H9 (cell line): Measurements from ENCODE around the gene TGIF1. TPM values are rescaled to one million over a fixed set of nuclear protein-coding genes. Genes with fewer than 3 reads are reported as not detected.

Experiments
- DNase-seq: peaks from one replicate; pipeline ENCODE4 v3.0.0-alpha.2; 2017
- H2AFZ ChIP-seq: one replicate; pipeline ENCODE4 v1.6.1; 2013; ENCODE audit warnings: mild to moderate bottlenecking, low read length, control low read depth, moderate library complexity
- H2AK5ac ChIP-seq: 2 replicates; pipeline ENCODE4 v1.6.1; 2013; ENCODE audit warnings: low read length, control low read depth, mixed read lengths; ENCODE audit not compliant: insufficient read length
- H2BK120ac ChIP-seq: one replicate; pipeline ENCODE4 v1.6.1; 2013; ENCODE audit warnings: low read depth, mild to moderate bottlenecking, low read length, control low read depth, inconsistent platforms; ENCODE audit not compliant: poor library complexity, severe bottlenecking
- H2BK12ac ChIP-seq: 2 replicates; pipeline ENCODE4 v1.6.1; 2013; ENCODE audit warnings: low read length, control low read depth, mixed read lengths, low read depth; ENCODE audit not compliant: insufficient read length
- H2BK15ac ChIP-seq: 2 replicates; pipeline ENCODE4 v1.6.1; 2013; ENCODE audit warnings: low read depth, low read length, control low read depth
- H2BK20ac ChIP-seq: one replicate; pipeline ENCODE4 v1.6.1; 2013; ENCODE audit warnings: low read depth, mild to moderate bottlenecking, low read length, control low read depth, inconsistent platforms; ENCODE audit not compliant: poor library complexity, severe bottlenecking
- H2BK5ac ChIP-seq: 2 replicates; pipeline ENCODE4 v1.6.1; 2013; ENCODE audit warnings: low read length, control low read depth, mixed read lengths; ENCODE audit not compliant: insufficient read length
- H3K14ac ChIP-seq: 2 replicates; pipeline ENCODE4 v1.6.1; 2013; ENCODE audit warnings: low read length, control low read depth; ENCODE audit not compliant: insufficient read depth
- H3K18ac ChIP-seq: 2 replicates; pipeline ENCODE4 v1.6.1; 2013; ENCODE audit warnings: low read depth, mild to moderate bottlenecking, mixed read lengths, low read length, control low read depth; ENCODE audit not compliant: insufficient read length
- H3K23ac ChIP-seq: 2 replicates; pipeline ENCODE4 v1.6.1; 2013; ENCODE audit warnings: low read length, control low read depth, mixed read lengths, low read depth; ENCODE audit not compliant: insufficient read length
- H3K23me2 ChIP-seq: 2 replicates; pipeline ENCODE4 v1.6.1; 2013; ENCODE audit warnings: low read depth, mild to moderate bottlenecking, mixed read lengths, low read length, control low read depth; ENCODE audit not compliant: insufficient read length, poor library complexity, severe bottlenecking
- H3K27ac ChIP-seq: 2 replicates; pipeline ENCODE4 v1.5.1; 2013; ENCODE audit warnings: low read length, control low read depth, mixed read lengths, low read depth; ENCODE audit not compliant: insufficient read length
- H3K27me3 ChIP-seq: 2 replicates; pipeline ENCODE4 v1.6.1; 2013; ENCODE audit warnings: low read length, control low read depth, inconsistent platforms; ENCODE audit not compliant: insufficient read depth
- H3K4ac ChIP-seq: 2 replicates; pipeline ENCODE4 v1.6.1; 2013; ENCODE audit warnings: low read depth, mild to moderate bottlenecking, control low read depth, inconsistent platforms, low read length, moderate library complexity
- H3K4me1 ChIP-seq: 2 replicates; pipeline ENCODE4 v1.6.1; 2013; ENCODE audit warnings: low read length, control low read depth, inconsistent platforms; ENCODE audit not compliant: insufficient read depth
- H3K4me2 ChIP-seq: 2 replicates; pipeline ENCODE4 v1.6.1; 2013; ENCODE audit warnings: low read length, control low read depth, mixed read lengths; ENCODE audit not compliant: insufficient read length, insufficient read depth
- H3K56ac ChIP-seq: 2 replicates; pipeline ENCODE4 v1.6.1; 2013; ENCODE audit warnings: low read depth, mild to moderate bottlenecking, mixed read lengths, low read length, control low read depth; ENCODE audit not compliant: insufficient read length
- H3K79me1 ChIP-seq: 2 replicates; pipeline ENCODE4 v1.6.1; 2013; ENCODE audit warnings: low read depth, mild to moderate bottlenecking, moderate library complexity, low read length, control low read depth, inconsistent platforms; ENCODE audit not compliant: insufficient read depth, poor library complexity, severe bottlenecking
- H3K79me2 ChIP-seq: 2 replicates; pipeline ENCODE4 v1.6.1; 2013; ENCODE audit warnings: low read length, control low read depth, inconsistent platforms; ENCODE audit not compliant: insufficient read depth
- H3K9ac ChIP-seq: 2 replicates; pipeline ENCODE4 v1.6.1; 2013; ENCODE audit warnings: low read length, control low read depth, mixed read lengths; ENCODE audit not compliant: insufficient read length; ENCODE audit errors: extremely low read depth
- H3K9me3 ChIP-seq: one replicate; pipeline ENCODE4 v1.6.1; 2013; ENCODE audit warnings: low read depth, low read length, inconsistent platforms; ENCODE audit not compliant: control insufficient read depth
- H3T11ph ChIP-seq: one replicate; pipeline ENCODE4 v1.6.1; 2013; ENCODE audit warnings: mild to moderate bottlenecking, low read length, control low read depth, inconsistent platforms
- H4K20me1 ChIP-seq: one replicate; pipeline ENCODE4 v1.6.1; 2013; ENCODE audit not compliant: control insufficient read depth, insufficient read length, insufficient read depth
- H4K5ac ChIP-seq: 2 replicates; pipeline ENCODE4 v1.6.1; 2013; ENCODE audit warnings: low read depth, mild to moderate bottlenecking, mixed read lengths, low read length, control low read depth; ENCODE audit not compliant: insufficient read length
- H4K8ac ChIP-seq: replicated peaks from 2 replicates; pipeline ENCODE4 v1.6.1; 2013; ENCODE audit warnings: low read length, control low read depth, mixed read lengths, low read depth; ENCODE audit not compliant: insufficient read length
- H4K91ac ChIP-seq: 2 replicates; pipeline ENCODE4 v1.6.1; 2013; ENCODE audit warnings: low read depth, mild to moderate bottlenecking, moderate library complexity, mixed read lengths, low read length, control low read depth; ENCODE audit not compliant: insufficient read length
- H3K27ac Mint-ChIP-seq, 3 experiments: 2 replicates in 2 of 3; 3 replicates in 1 of 3; pipeline ENCODE4 v1.8.0; 2020 to 2021; ENCODE audit warnings: mixed read lengths in 3 of 3, mild to moderate bottlenecking in 1 of 3, moderate library complexity in 1 of 3
- H3K27me3 Mint-ChIP-seq: 2 replicates; pipeline ENCODE4 v1.8.0; 2021; ENCODE audit warnings: low read depth, mild to moderate bottlenecking, moderate library complexity, mixed read lengths
- H3K36me3 Mint-ChIP-seq, 3 experiments: 2 replicates in 2 of 3; 3 replicates in 1 of 3; pipeline ENCODE4 v1.8.0; 2020 to 2021; ENCODE audit warnings: low read depth in 3 of 3, mixed read lengths in 3 of 3; ENCODE audit not compliant: insufficient read depth in 1 of 3
- H3K4me1 Mint-ChIP-seq, 2 experiments: 2 replicates each; pipeline ENCODE4 v1.8.0; 2020; ENCODE audit warnings: mixed read lengths in 2 of 2
- H3K4me3 Mint-ChIP-seq, 2 experiments: 2 replicates in 1 of 2; 3 replicates in 1 of 2; pipeline ENCODE4 v1.8.0; 2020 to 2021; ENCODE audit warnings: mild to moderate bottlenecking in 2 of 2, mixed read lengths in 2 of 2, moderate library complexity in 1 of 2
- H3K9me3 Mint-ChIP-seq, 2 experiments: 2 replicates in 1 of 2; 3 replicates in 1 of 2; pipeline ENCODE4 v1.8.0; 2020; ENCODE audit warnings: mild to moderate bottlenecking in 2 of 2, mixed read lengths in 2 of 2, moderate library complexity in 1 of 2
- CTCF ChIP-seq: fragments of 200-600 bp; sonication (generic); conservative IDR thresholded peaks from 3 replicates; pipeline ENCODE4 v1.8.0; 2021; ENCODE audit warnings: antibody characterized with exemption, mild to moderate bottlenecking
- WGBS: extraction: QIAGEN DNeasy Blood & Tissue Kit; methylation state at CpG from one replicate; pipeline ENCODE4 v1.1.7; 2013; ENCODE audit warnings: missing lambda C conversion rate, low lambda C conversion rate, mixed read lengths; ENCODE audit not compliant: insufficient read length; ENCODE audit errors: extremely low coverage; 5-methylcytosine and 5-hydroxymethylcytosine counted together
- total RNA-seq: library from RNA; stranded (reverse); gene quantifications from 2 replicates; pipeline ENCODE4 v1.2.1, GENCODE V29; 2021

TGIF1 gene
- total RNA-seq, 1 experiment from 2014 or later: 261 TPM

GRCh38 chr18:3411327-3411726, 38.6 kb upstream of the TGIF1 start:
- Histone ChIP-seq H2BK20ac (no peak overlapping the region), H3K56ac (no peak overlapping the region), H3K4me1 (no peaks in the 10 kb centered on the region), H3K27me3 (no peaks in the 10 kb centered on the region), H3K27ac (no peak overlapping the region), H2BK120ac (no peak overlapping the region), H3K18ac (no peak overlapping the region), H3K79me2 (no peaks in the 10 kb centered on the region), H3K14ac (no peak overlapping the region), H4K8ac (no peak overlapping the region), H4K5ac (no peak overlapping the region), H2AFZ (no peak overlapping the region), H2BK5ac (no peak overlapping the region), H4K91ac (no peak overlapping the region), H3K4ac (no peak overlapping the region), H2AK5ac (no peak overlapping the region), H3K79me1 (no peaks in the 10 kb centered on the region), H3K9me3 (no peaks in the 10 kb centered on the region), H3K9ac (no peak overlapping the region), H2BK12ac (no peak overlapping the region), H3T11ph (no peak overlapping the region), H3K4me2 (no peak overlapping the region), H3K23ac (no peak overlapping the region), H3K23me2 (no peaks in the 10 kb centered on the region), H2BK15ac (no peak overlapping the region), H4K20me1 (no peaks in the 10 kb centered on the region)
- TF ChIP-seq CTCF: no peak
- no peaks in the 10 kb centered on the region for H3K9me3 Mint-ChIP-seq
- H3K36me3 Mint-ChIP-seq: no peaks in the 10 kb centered on the region
- H3K27ac Mint-ChIP-seq: peak overlapping the region in 1 of 3 experiments; percentile 10; a peak in 1 of 7 replicates
- no peak for DNase-seq
- no peaks in the 10 kb centered on the region; the same call in 1 of the 2 replicates for H3K27me3 Mint-ChIP-seq
- WGBS: no CpG with 5 or more reads among the region's 3 CpGs
- no peak overlapping the region for H3K4me3 Mint-ChIP-seq
- H3K4me1 Mint-ChIP-seq: peaks cover 11 to 12% of the 10 kb centered on the region in 2 experiments
